CD4-positive, alpha-beta T cell (primary cell): ENCODE results near the gene SLC5A5. TPM values are rescaled to one million over a fixed set of nuclear protein-coding genes. Genes with fewer than 3 reads are reported as not detected.

Experiments
- ATAC-seq: fragments of 200-7000 bp; cut with Tn5 transposase; one replicate; pipeline ENCODE4 v1.10.0; 2022; ENCODE audit warnings: mild to moderate bottlenecking; ENCODE audit not compliant: poor library complexity
- CTCF ChIA-PET: fragments of 350-600 bp; sonication (Branson Sonifier 250); formaldehyde crosslinking; loops from one replicate; lab custom pipeline; 2021; ENCODE audit warnings: antibody characterized with exemption, inconsistent platforms; lab: Charles Lee
- POLR2A ChIA-PET: fragments of 350-600 bp; sonication (Branson Sonifier 250); formaldehyde crosslinking; loops from one replicate; lab custom pipeline; 2021; ENCODE audit warnings: antibody characterized with exemption, inconsistent platforms; lab: Charles Lee
- DNase-seq, 14 experiments: peaks; one replicate each; pipeline ENCODE4 v3.0.0-alpha.2; 2013 to 2020; ENCODE audit warnings: mixed read lengths in 2 of 14
- H3K27ac ChIP-seq, 2 donors: one replicate each; pipeline versions ENCODE4 v1.5.1 to v1.7.0; 2013; ENCODE audit warnings: low read length in 2 of 2, low read depth in 1 of 2, mild to moderate bottlenecking in 1 of 2
- H3K27me3 ChIP-seq, 2 experiments: 1 replicate in 1 of 2; 2 replicates in 1 of 2; pipeline versions ENCODE4 v1.6.1 to v1.7.0; 2013; ENCODE audit warnings: low read length in 2 of 2, control low read depth in 1 of 2, mild to moderate bottlenecking in 1 of 2, moderate library complexity in 1 of 2; ENCODE audit not compliant: insufficient read depth in 2 of 2, control insufficient read depth in 1 of 2
- H3K36me3 ChIP-seq: one replicate; pipeline ENCODE4 v1.6.1; 2013; ENCODE audit warnings: low read length, control low read depth; ENCODE audit not compliant: insufficient read depth
- H3K4me1 ChIP-seq: one replicate; pipeline ENCODE4 v1.6.1; 2013; ENCODE audit warnings: low read length, control low read depth; ENCODE audit not compliant: insufficient read depth
- H3K4me3 ChIP-seq: one replicate; pipeline ENCODE4 v1.5.1; 2013; ENCODE audit warnings: mild to moderate bottlenecking, low read length, moderate library complexity
- H3K9me3 ChIP-seq, 2 experiments: 1 replicate in 1 of 2; 2 replicates in 1 of 2; pipeline versions ENCODE4 v1.6.1 to v1.7.0; 2013; ENCODE audit warnings: low read length in 2 of 2, mild to moderate bottlenecking in 2 of 2, control low read depth in 1 of 2, moderate library complexity in 1 of 2; ENCODE audit not compliant: control insufficient read depth in 1 of 2, insufficient read depth in 1 of 2
- H3K27ac Mint-ChIP-seq: one replicate; pipeline ENCODE4 v1.8.0; 2020; ENCODE audit warnings: mixed read lengths
- H3K27me3 Mint-ChIP-seq: one replicate; pipeline ENCODE4 v1.8.0; 2021; ENCODE audit warnings: mixed read lengths
- H3K36me3 Mint-ChIP-seq: one replicate; pipeline ENCODE4 v1.8.0; 2021; ENCODE audit warnings: low read depth, mixed read lengths
- H3K4me1 Mint-ChIP-seq: one replicate; pipeline ENCODE4 v1.8.0; 2021; ENCODE audit warnings: low read depth, mixed read lengths
- H3K4me3 Mint-ChIP-seq: one replicate; pipeline ENCODE4 v1.8.0; 2020; ENCODE audit warnings: mild to moderate bottlenecking, mixed read lengths
- H3K9me3 Mint-ChIP-seq: one replicate; pipeline ENCODE4 v1.8.0; 2020; ENCODE audit warnings: mixed read lengths
- CTCF ChIP-seq: fragments of 200-600 bp; IDR thresholded peaks from one replicate; pipeline ENCODE4 v1.8.0; 2022; ENCODE audit warnings: antibody characterized with exemption, mild to moderate bottlenecking
- intact Hi-C, 2 experiments: fragments of 100-400 bp; cut with DNase I in 1 of 2; cut with micrococcal nuclease in 1 of 2; formaldehyde crosslinking; loops; one replicate each; pipeline versions ENCODE4 v1.15.1 to v1.9.0; 2023 to 2025; cut with DNase I, micrococcal nuclease
- total RNA-seq, 174 experiments: library from RNA in 2 of 174; stranded (reverse) in 2 of 174; gene quantifications; one replicate each; pipeline ENCODE4 v1.2.3 and lab custom pipeline; 2021 to 2026

The SLC5A5 gene
- total RNA-seq, 2 experiments from 2014 or later = 1.6 TPM

GRCh38 chr19:17862711-17863519, 8.8 kb upstream of the SLC5A5 start:
- no peak for ATAC-seq
- Mint-ChIP-seq H3K27me3 (no peaks in the 10 kb centered on the region), H3K36me3 (peaks cover 57% of the 10 kb centered on the region), H3K4me1 (peaks cover 30% of the 10 kb centered on the region), H3K27ac (peak overlapping the region; percentile 70), H3K4me3 (peak overlapping the region; percentile 74), H3K9me3 (no peaks in the 10 kb centered on the region)
- intact Hi-C loops = loop anchor here in 1 of 2 experiments (1.0 kb wide), 1 partner anchor 9 kb away; no protein-coding TSS in a partner anchor
- no peak overlapping the region for H3K27ac ChIP-seq
- DNase-seq = no peak
- no peaks in the 10 kb centered on the region for H3K27me3 ChIP-seq
- no peak for TF ChIP-seq CTCF
- H3K36me3 ChIP-seq = peaks cover 44% of the 10 kb centered on the region
- H3K9me3 ChIP-seq = no peaks in the 10 kb centered on the region
- POLR2A ChIA-PET = interaction anchor here (2.0 to 3.8 kb wide), 2 partner anchors 14 to 70 kb away, joined by 7 to 75 read pairs; partner anchors contain the start of genes CCDC124 and JAK3
- peaks cover 28% of the 10 kb centered on the region for H3K4me1 ChIP-seq
- CTCF ChIA-PET = interaction anchor here (3.2 kb wide), 1 partner anchor 70 kb away, joined by 9 read pairs; the partner anchor contains the start of gene CCDC124
- H3K4me3 ChIP-seq = no peak overlapping the region

GRCh38 chr19:17863520-17864182, 8.1 kb upstream of the SLC5A5 start:
- DNase-seq (no peak), ATAC-seq (no peak)
- peaks cover 44% of the 10 kb centered on the region for H3K36me3 ChIP-seq
- no peak for TF ChIP-seq CTCF
- H3K4me3 ChIP-seq = no peak overlapping the region
- no peak overlapping the region for H3K27ac ChIP-seq
- peaks cover 57% of the 10 kb centered on the region for H3K36me3 Mint-ChIP-seq
- intact Hi-C loops = no loop called here
- no peaks in the 10 kb centered on the region for H3K9me3 ChIP-seq
- H3K27me3 ChIP-seq = no peaks in the 10 kb centered on the region
- H3K9me3 Mint-ChIP-seq = no peaks in the 10 kb centered on the region
- peaks cover 30% of the 10 kb centered on the region for H3K4me1 Mint-ChIP-seq
- peak overlapping the region; percentile 49 for H3K4me3 Mint-ChIP-seq
- H3K4me1 ChIP-seq = peaks cover 28% of the 10 kb centered on the region
- POLR2A ChIA-PET = interaction anchor here (0.7 to 2.0 kb wide), 2 partner anchors 10 to 69 kb away, joined by 5 to 7 read pairs; partner anchors contain the start of gene CCDC124
- no peaks in the 10 kb centered on the region for H3K27me3 Mint-ChIP-seq
- CTCF ChIA-PET = interaction anchor here (3.2 kb wide), 1 partner anchor 69 kb away, joined by 9 read pairs; the partner anchor contains the start of gene CCDC124
- H3K27ac Mint-ChIP-seq = peak overlapping the region; percentile 42
